Measurements from ENCODE around the gene RADIL.

The RADIL gene

GRCh38 chr7:4815121-4815520, 68.4 kb downstream of the RADIL start (continued):
- TF ChIP-seq ZNF473 (tag by site-specific recombination; IDR thresholded peaks at IDR 0.05) (no peak), ZSCAN16 (tag by site-specific recombination; IDR thresholded peaks at IDR 0.05) (no peak), ZFP37 (tag by site-specific recombination; IDR thresholded peaks at IDR 0.05) (no peak), ZNF23 (tag by site-specific recombination; IDR thresholded peaks at IDR 0.05; ENCODE audit: borderline replicate concordance) (no peak)

DNA sequence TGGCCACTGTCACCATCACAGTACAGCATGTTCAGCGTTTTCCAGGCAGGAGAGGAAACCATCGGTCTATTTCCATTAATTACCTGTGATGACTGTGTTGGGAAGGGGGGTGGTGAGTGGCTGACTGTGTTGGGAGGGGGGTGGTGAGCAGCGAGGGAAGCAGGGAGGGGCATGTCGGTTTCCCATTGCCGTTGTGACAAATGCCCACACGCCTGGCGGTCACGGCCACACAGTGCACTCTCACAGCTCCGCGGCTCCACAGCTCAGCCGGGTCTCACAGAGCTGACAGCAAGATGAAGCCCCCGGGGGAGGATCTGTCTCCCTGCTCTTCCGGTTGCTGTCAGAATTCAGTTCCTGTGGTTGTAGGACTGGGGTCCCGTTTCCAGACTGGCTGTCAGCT, 69.1 kb downstream of the RADIL start:
- Histone ChIP-seq H3K4me1 (ENCODE audit: control insufficient read depth, insufficient read depth, low read length) (no peaks in the 10 kb centered on the region), H3K36me3 (ENCODE audit: control insufficient read depth in 2 of 2, insufficient read depth in 1 of 2, low read length in 2 of 2) (no peaks in the 10 kb centered on the region; a peak in 1 of 3 replicates), H3K27ac (ENCODE audit: extremely low read depth, low read depth, low read length) (no peak overlapping the region), H3K9me3 (ENCODE audit: control insufficient read depth, insufficient read depth, low read depth, low read length) (no peaks in the 10 kb centered on the region), H3K4me3 (ENCODE audit: low read depth, low read length) (no peak overlapping the region)
- ChIA-PET CTCF (no interaction called here), POLR2A (no interaction called here)
- no peak for TF ChIP-seq ZBTB26 (tag by site-specific recombination; optimal IDR thresholded peaks at IDR 0.05)
- TF ChIP-seq ZNF473 (tag by site-specific recombination; IDR thresholded peaks at IDR 0.05) = no peak
- no peak for TF ChIP-seq ZNF354C (tag by site-specific recombination; IDR thresholded peaks at IDR 0.05; ENCODE audit: borderline replicate concordance, low read depth)

DNA sequence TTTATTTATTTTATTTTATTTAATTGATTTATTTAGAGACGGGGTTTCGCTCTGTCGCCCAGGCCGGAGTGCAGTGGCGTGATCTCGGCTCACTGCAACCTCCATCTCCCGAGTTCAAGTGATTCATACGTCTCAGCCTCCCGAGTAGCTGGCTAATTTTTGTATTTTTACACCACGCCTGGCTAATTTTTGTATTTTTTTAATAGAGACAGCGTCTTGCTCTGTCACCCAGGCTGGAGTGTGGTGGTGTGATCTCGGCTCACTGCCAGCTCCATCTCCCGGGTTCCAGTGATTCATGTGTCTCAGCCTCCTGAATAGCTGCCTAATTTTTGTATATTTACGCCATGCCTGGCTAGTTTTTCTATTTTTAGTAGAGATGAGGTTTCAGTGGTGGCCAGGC, 73.8 kb downstream of the RADIL start:
- Histone ChIP-seq H3K9me3 (ENCODE audit: control insufficient read depth, insufficient read depth, low read depth, low read length) (no peaks in the 10 kb centered on the region), H3K36me3 (ENCODE audit: control insufficient read depth in 2 of 2, insufficient read depth in 1 of 2, low read length in 2 of 2) (no peaks in the 10 kb centered on the region; a peak in 1 of 3 replicates), H3K27ac (ENCODE audit: extremely low read depth, low read depth, low read length) (no peak overlapping the region), H3K4me1 (ENCODE audit: control insufficient read depth, insufficient read depth, low read length) (no peaks in the 10 kb centered on the region), H3K4me3 (ENCODE audit: low read depth, low read length) (no peak overlapping the region)
- ChIA-PET CTCF (no interaction called here), POLR2A (no interaction called here)
- no peak for TF ChIP-seq ZBTB20 (tag by site-specific recombination; IDR thresholded peaks at IDR 0.05)
- no peak for TF ChIP-seq ZXDB (tag by site-specific recombination; IDR thresholded peaks at IDR 0.05)
- no peak for TF ChIP-seq ZNF48 (tag by site-specific recombination; IDR thresholded peaks at IDR 0.05)
- no peak for TF ChIP-seq ZFHX2 (tag by site-specific recombination; conservative IDR thresholded peaks at IDR 0.05)
- no peak for TF ChIP-seq ZNF623 (tag by site-specific recombination; IDR thresholded peaks at IDR 0.05)
- TF ChIP-seq ZNF585B (tag by site-specific recombination; IDR thresholded peaks at IDR 0.05) = no peak
- no peak for TF ChIP-seq ZNF624 (tag by site-specific recombination; IDR thresholded peaks at IDR 0.05)

GRCh38 chr7:4809091-4809591, 74.4 kb downstream of the RADIL start:
- CTCF ChIA-PET = no interaction called here
- POLR2A ChIA-PET = no interaction called here
- Histone ChIP-seq H3K36me3 (ENCODE audit: control insufficient read depth in 2 of 2, insufficient read depth in 1 of 2, low read length in 2 of 2) (no peaks in the 10 kb centered on the region; a peak in 1 of 3 replicates), H3K4me1 (ENCODE audit: control insufficient read depth, insufficient read depth, low read length) (no peaks in the 10 kb centered on the region), H3K4me3 (ENCODE audit: low read depth, low read length) (no peak overlapping the region), H3K9me3 (ENCODE audit: control insufficient read depth, insufficient read depth, low read depth, low read length) (no peaks in the 10 kb centered on the region), H3K27ac (ENCODE audit: extremely low read depth, low read depth, low read length) (no peak overlapping the region)
- TF ChIP-seq ZNF510 (tag by site-specific recombination; IDR thresholded peaks at IDR 0.05; ENCODE audit: insufficient replicate concordance) (no peak), ZNF777 (tag by site-specific recombination; IDR thresholded peaks at IDR 0.05; ENCODE audit: borderline replicate concordance) (no peak), ZBTB11 (tag by site-specific recombination; conservative IDR thresholded peaks at IDR 0.05; ENCODE audit: low read depth) (no peak)
- TF ChIP-seq, protein P1, sequence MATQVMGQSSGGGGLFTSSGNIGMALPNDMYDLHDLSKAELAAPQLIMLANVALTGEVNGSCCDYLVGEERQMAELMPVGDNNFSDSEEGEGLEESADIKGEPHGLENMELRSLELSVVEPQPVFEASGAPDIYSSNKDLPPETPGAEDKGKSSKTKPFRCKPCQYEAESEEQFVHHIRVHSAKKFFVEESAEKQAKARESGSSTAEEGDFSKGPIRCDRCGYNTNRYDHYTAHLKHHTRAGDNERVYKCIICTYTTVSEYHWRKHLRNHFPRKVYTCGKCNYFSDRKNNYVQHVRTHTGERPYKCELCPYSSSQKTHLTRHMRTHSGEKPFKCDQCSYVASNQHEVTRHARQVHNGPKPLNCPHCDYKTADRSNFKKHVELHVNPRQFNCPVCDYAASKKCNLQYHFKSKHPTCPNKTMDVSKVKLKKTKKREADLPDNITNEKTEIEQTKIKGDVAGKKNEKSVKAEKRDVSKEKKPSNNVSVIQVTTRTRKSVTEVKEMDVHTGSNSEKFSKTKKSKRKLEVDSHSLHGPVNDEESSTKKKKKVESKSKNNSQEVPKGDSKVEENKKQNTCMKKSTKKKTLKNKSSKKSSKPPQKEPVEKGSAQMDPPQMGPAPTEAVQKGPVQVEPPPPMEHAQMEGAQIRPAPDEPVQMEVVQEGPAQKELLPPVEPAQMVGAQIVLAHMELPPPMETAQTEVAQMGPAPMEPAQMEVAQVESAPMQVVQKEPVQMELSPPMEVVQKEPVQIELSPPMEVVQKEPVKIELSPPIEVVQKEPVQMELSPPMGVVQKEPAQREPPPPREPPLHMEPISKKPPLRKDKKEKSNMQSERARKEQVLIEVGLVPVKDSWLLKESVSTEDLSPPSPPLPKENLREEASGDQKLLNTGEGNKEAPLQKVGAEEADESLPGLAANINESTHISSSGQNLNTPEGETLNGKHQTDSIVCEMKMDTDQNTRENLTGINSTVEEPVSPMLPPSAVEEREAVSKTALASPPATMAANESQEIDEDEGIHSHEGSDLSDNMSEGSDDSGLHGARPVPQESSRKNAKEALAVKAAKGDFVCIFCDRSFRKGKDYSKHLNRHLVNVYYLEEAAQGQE (tag by site-specific recombination; IDR thresholded peaks at IDR 0.05) = no peak
